A549 (cell line): Measurements from ENCODE around the gene OR13A1. TPM values are rescaled to one million over a fixed set of nuclear protein-coding genes. Genes with fewer than 3 reads are reported as not detected.

Experiments
- ATAC-seq, 2 experiments: fragments of 200-7000 bp in 1 of 2; fragments of >200 bp in 1 of 2; cut with Nextera tagmentation in 1 of 2; cut with Tn5 transposase in 1 of 2; 3 replicates each; pipeline versions ENCODE4 v1.8.0 to v1.9.1; 2018 to 2020; ENCODE audit warnings: mild to moderate bottlenecking in 1 of 2, moderate library complexity in 1 of 2
- CTCF ChIA-PET: fragments of 300-600 bp; sonication (Branson Sonifier 250); formaldehyde crosslinking; extraction: SDS; loops from one replicate; lab custom pipeline; 2021; ENCODE audit warnings: antibody characterized with exemption, inconsistent platforms; lab: Yijun Ruan, JAX
- POLR2A ChIA-PET: fragments of 350-600 bp; formaldehyde crosslinking; extraction: SDS; loops from one replicate; lab custom pipeline; 2021; ENCODE audit warnings: antibody characterized with exemption, inconsistent platforms; lab: Yijun Ruan, JAX
- DNase-seq, 2 experiments: peaks; one replicate each; pipeline versions ENCODE4 v3.0.0 to v3.0.0-alpha.2; 2011 to 2016; ENCODE audit warnings: low read depth in 1 of 2, low spot score in 1 of 2
- FAIRE-seq: peaks from 2 replicates; lab custom pipeline; 2011; peaks lifted over from hg19 to GRCh38; lab: Jason Lieb, UNC
- H3K27ac ChIP-seq, 2 experiments: fragments of >200 bp; sonication (Bioruptor Twin); formaldehyde crosslinking; 3 replicates each; pipeline ENCODE4 v1.5.1; 2016 to 2017
- H3K4me1 ChIP-seq: fragments of >200 bp; sonication (Bioruptor Twin); formaldehyde crosslinking; 3 replicates; pipeline ENCODE4 v1.6.1; 2016
- H3K4me2 ChIP-seq: fragments of >200 bp; sonication (Bioruptor Twin); formaldehyde crosslinking; 3 replicates; pipeline ENCODE4 v1.6.1; 2016
- H3K4me3 ChIP-seq: fragments of >200 bp; sonication (Bioruptor Twin); formaldehyde crosslinking; 3 replicates; pipeline ENCODE4 v1.5.1; 2016
- H3K9me3 ChIP-seq: fragments of >200 bp; sonication (Bioruptor Twin); formaldehyde crosslinking; 3 replicates; pipeline ENCODE4 v1.6.1; 2016
- BCL3 ChIP-seq: fragments of >200 bp; sonication (Bioruptor Twin); formaldehyde crosslinking; IDR thresholded peaks from 3 replicates; pipeline ENCODE4 v1.6.1; 2016
- CEBPB ChIP-seq, 2 experiments: fragments of >200 bp in 1 of 2; sonication (Bioruptor Twin) in 1 of 2; formaldehyde crosslinking in 1 of 2; IDR thresholded peaks; 2 replicates each; pipeline ENCODE4 v1.6.1; 2012 to 2016
- CHD4 ChIP-seq: fragments of 200-600 bp; sonication (generic); IDR thresholded peaks from 2 replicates; pipeline ENCODE4 v1.6.1; 2016; ENCODE audit warnings: antibody characterized with exemption, mild to moderate bottlenecking, borderline replicate concordance
- E2F6 ChIP-seq: IDR thresholded peaks from 2 replicates; pipeline ENCODE4 v1.6.1; 2012; ENCODE audit warnings: low read depth, borderline replicate concordance
- EHMT2 ChIP-seq: fragments of 200-600 bp; sonication (generic); IDR thresholded peaks from 2 replicates; pipeline ENCODE4 v1.6.1; 2016; ENCODE audit warnings: antibody characterized with exemption, low read depth, mild to moderate bottlenecking, moderate library complexity
- EP300 ChIP-seq, 2 experiments: fragments of >200 bp; sonication (Bioruptor Twin); formaldehyde crosslinking; IDR thresholded peaks; 2 replicates in 1 of 2; 3 replicates in 1 of 2; pipeline ENCODE4 v1.6.1; 2016 to 2017
- ESRRA ChIP-seq: fragments of 150-350 bp; IDR thresholded peaks from 2 replicates; pipeline ENCODE4 v1.6.1; 2014; ENCODE audit warnings: mild to moderate bottlenecking, low read length, borderline replicate concordance
- FOSB ChIP-seq: fragments of 250-450 bp; sonication (Bioruptor Pico); IDR thresholded peaks from 2 replicates; pipeline ENCODE4 v1.5.0; 2020; ENCODE audit warnings: mild to moderate bottlenecking, moderate library complexity
- FOSL2 ChIP-seq, 2 experiments: fragments of 450-650 bp in 1 of 2; fragments of >200 bp in 1 of 2; sonication (Bioruptor Twin) in 1 of 2; formaldehyde crosslinking; IDR thresholded peaks; 2 replicates each; pipeline versions ENCODE4 v1.5.0 to v1.6.1; 2016 to 2020; ENCODE audit warnings: mild to moderate bottlenecking in 1 of 2, moderate library complexity in 1 of 2
- GATA3 ChIP-seq: IDR thresholded peaks from 2 replicates; pipeline ENCODE4 v1.6.1; 2012; ENCODE audit warnings: borderline replicate concordance
- HMGXB4 ChIP-seq: fragments of 250-450 bp; sonication (Bioruptor Pico); IDR thresholded peaks from 2 replicates; pipeline ENCODE4 v1.5.0; 2021; ENCODE audit warnings: mild to moderate bottlenecking, moderate library complexity, borderline replicate concordance
- HOXA7 ChIP-seq: fragments of 250-450 bp; sonication (Bioruptor Pico); IDR thresholded peaks from 2 replicates; pipeline ENCODE4 v1.5.0; 2020; ENCODE audit warnings: mild to moderate bottlenecking, moderate library complexity
- HOXB13 ChIP-seq: fragments of 250-450 bp; sonication (Bioruptor Pico); IDR thresholded peaks from 2 replicates; pipeline ENCODE4 v1.5.0; 2020; ENCODE audit warnings: low read depth, mild to moderate bottlenecking, moderate library complexity
- KDM1A ChIP-seq: fragments of 200-600 bp; sonication (generic); IDR thresholded peaks from 2 replicates; pipeline ENCODE4 v1.6.1; 2016; ENCODE audit warnings: low read depth, mild to moderate bottlenecking
- MAFK ChIP-seq: fragments of 450-650 bp; IDR thresholded peaks from 2 replicates; pipeline ENCODE4 v1.6.1; 2014; ENCODE audit not compliant: partially characterized antibody
- PBX3 ChIP-seq: IDR thresholded peaks from 2 replicates; pipeline ENCODE4 v1.6.1; 2012
- RAD21 ChIP-seq, 2 experiments: fragments of >200 bp in 1 of 2; sonication (Bioruptor Twin) in 1 of 2; formaldehyde crosslinking in 1 of 2; IDR thresholded peaks in 1 of 2; conservative IDR thresholded peaks in 1 of 2; 2 replicates in 1 of 2; 3 replicates in 1 of 2; pipeline ENCODE4 v1.6.1; 2012 to 2018; ENCODE audit warnings: inconsistent platforms in 1 of 2
- REST ChIP-seq: fragments of 200-600 bp; sonication (generic); IDR thresholded peaks from 2 replicates; pipeline ENCODE4 v1.6.1; 2016; ENCODE audit warnings: antibody characterized with exemption, mild to moderate bottlenecking, moderate library complexity
- RNF2 ChIP-seq: fragments of 200-600 bp; sonication (generic); IDR thresholded peaks from 2 replicates; pipeline ENCODE4 v1.6.1; 2016; ENCODE audit warnings: low read depth, mild to moderate bottlenecking, antibody characterized with exemption, moderate library complexity, borderline replicate concordance
- SREBF2 ChIP-seq: fragments of 450-650 bp; IDR thresholded peaks from 2 replicates; pipeline ENCODE4 v1.6.1; 2014; ENCODE audit warnings: mild to moderate bottlenecking, moderate library complexity
- TFCP2L1 ChIP-seq: fragments of 250-450 bp; sonication (Bioruptor Pico); IDR thresholded peaks from 2 replicates; pipeline ENCODE4 v1.5.0; 2021; ENCODE audit warnings: mild to moderate bottlenecking
- WGBS: methylation state at CpG from one replicate; pipeline ENCODE4 v1.1.6; 2017; ENCODE audit errors: missing lambda C conversion rate; 5-methylcytosine and 5-hydroxymethylcytosine counted together
- polyA plus RNA-seq, 4 experiments: library from polyadenylated mRNA; depleted of rRNA in 3 of 4; stranded (reverse); fragments of >200 nt; fragmentation: RNase III in 1 of 4; extraction: RNeasy Plus Mini Kit Qiagen cat#74134 plus additional on column Dnase treatment in 1 of 4; gene quantifications; 2 replicates in 3 of 4; 3 replicates in 1 of 4; pipeline ENCODE4 v1.2.3, GENCODE V29; 2011 to 2017

OR13A1 gene
- polyA plus RNA-seq, 2 of the 4 experiments (the other 2 are of a cell fraction) = 0.04 TPM; not detected in 1

- TF ChIP-seq FOSB (CRISPR knock-in tag) = no peak
- TF ChIP-seq EHMT2 = no peak
- no peak for TF ChIP-seq PBX3
- no peak for TF ChIP-seq HOXB13 (CRISPR knock-in tag)
- no peak for TF ChIP-seq CEBPB (IDR thresholded peaks at IDR 0.05)
These were observed 59.2 kb downstream of the OR13A1 start (continued) for GRCh38 chr10:45256246-45256645.

GRCh38 chr10:45255706-45256105 is 59.7 kb downstream of the OR13A1 start:
- no peaks in the 10 kb centered on the region for H3K4me1 ChIP-seq
- H3K4me3 ChIP-seq = no peak overlapping the region
- FAIRE-seq (no peak), DNase-seq (no peak), ATAC-seq (no peak)
- TF ChIP-seq SREBF2 (no peak), HOXB13 (CRISPR knock-in tag) (no peak), CEBPB (IDR thresholded peaks at IDR 0.05) (no peak), KDM1A (no peak), E2F6 (no peak), FOSL2 (IDR thresholded peaks at IDR 0.05) (no peak), FOSL2 (CRISPR knock-in tag; IDR thresholded peaks at IDR 0.05) (no peak), TFCP2L1 (no peak), HOXA7 (no peak), ESRRA (no peak), CHD4 (no peak), GATA3 (no peak), HMGXB4 (CRISPR knock-in tag) (no peak), BCL3 (no peak), MAFK (no peak), RNF2 (no peak), REST (no peak), EP300 (IDR thresholded peaks at IDR 0.05) (no peak), RAD21 (conservative IDR thresholded peaks at IDR 0.05 in 1 of 2, IDR thresholded peaks at IDR 0.05 in 1 of 2) (no peak)
- 21% methylated on average over 1 of the region's 1 CpG for WGBS
- POLR2A ChIA-PET = no interaction called here
- CTCF ChIA-PET = interaction anchor here (1.4 kb wide), 1 partner anchor 21 kb away, joined by 4 read pairs; no protein-coding TSS in a partner anchor
- H3K4me2 ChIP-seq = no peak overlapping the region
- no peaks in the 10 kb centered on the region for H3K9me3 ChIP-seq
- H3K27ac ChIP-seq = no peak overlapping the region
